ENCODE results near the gene ARHGAP6.
"Not testable (repeated sequence)": the region's sequence is repeated elsewhere in the genome, so short reads cannot be mapped to it uniquely, and the experiment has no call there.

Gene ARHGAP6

GRCh38 chrX:11293113-11293512 lies 372.6 kb downstream of the ARHGAP6 start, which contains the start of gene AMELX:
Gene AMELX (plus strand): TSS chrX:11293413. CDS start chrX:11294789, 1,376 bp downstream.
- DNase-seq (ENCODE audit: low read depth in 2 of 2): no peak

DNA sequence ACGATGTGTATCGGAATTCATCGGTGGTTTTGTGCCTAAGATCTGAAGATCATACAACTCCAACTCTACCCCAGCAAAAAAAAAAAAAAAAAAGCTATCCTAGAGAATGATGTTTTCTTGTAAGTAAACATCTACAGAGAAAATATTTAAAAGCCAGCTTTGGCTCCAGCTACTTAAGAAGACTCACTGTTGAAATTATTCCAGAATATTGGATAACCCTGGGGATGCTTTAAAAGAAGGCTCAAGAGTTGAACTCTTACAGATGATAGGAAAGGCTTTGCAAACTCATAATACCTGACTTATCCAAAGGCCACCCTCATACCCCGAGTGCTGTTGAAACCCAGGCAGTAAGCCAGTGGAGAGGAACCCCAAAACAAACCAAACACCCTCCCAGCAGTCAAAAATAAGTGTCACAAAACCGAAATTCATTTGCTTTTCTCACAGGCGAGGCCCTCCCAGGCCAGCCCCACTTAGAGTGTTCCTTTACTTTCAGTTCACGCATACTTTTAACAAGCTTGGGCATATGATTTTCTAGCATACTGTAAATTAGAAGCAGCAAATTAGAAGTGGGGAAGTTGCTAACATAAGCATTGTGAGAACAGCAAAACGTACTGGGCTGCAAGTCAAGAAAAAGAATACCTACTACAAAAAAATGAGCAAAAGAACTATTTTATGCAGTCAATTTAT lies 375.2 kb downstream of the ARHGAP6 start:
- no peak for DNase-seq (ENCODE audit: low read depth in 2 of 2)

DNA sequence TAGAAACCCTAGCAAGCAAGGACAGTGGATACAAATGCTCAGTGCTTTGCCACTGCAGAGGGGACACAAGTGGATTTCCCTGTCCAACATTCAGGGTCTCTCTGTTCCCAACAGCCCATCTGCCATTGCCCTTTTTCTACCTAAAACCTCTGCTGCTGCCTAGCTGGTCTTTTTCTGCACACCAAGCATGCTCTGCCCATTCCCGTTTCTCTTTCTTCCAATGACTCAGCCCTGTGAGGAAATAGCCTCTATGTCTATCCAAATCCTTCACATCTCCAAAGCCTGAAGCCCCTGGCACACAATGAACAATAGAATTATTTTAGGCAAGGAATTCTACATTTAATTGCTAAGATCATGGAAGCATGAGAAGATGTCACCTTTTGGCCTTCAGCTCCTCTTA lies 378.2 kb downstream of the ARHGAP6 start:
- no peak for DNase-seq (ENCODE audit: low read depth in 2 of 2)

DNA sequence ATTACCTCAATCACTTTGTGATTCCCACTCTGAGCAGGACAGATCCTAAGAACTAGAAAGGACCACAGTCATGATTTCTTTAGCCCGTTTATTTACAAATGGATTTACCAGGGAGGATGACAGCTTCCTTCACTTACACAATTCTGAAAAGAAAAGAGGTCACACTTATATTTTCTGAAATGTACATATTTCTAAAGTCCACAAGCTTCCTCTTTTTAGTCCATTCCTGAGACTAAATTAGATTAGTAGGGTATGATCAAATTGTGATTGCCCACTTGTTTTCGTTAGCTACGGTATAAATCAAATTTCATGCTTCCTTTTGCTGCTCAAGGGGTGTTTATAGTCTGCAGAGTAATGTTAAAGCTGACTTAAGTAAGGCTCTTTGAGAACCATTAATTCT lies 380.1 kb downstream of the ARHGAP6 start:
- DNase-seq (ENCODE audit: low read depth in 2 of 2): no peak

DNA sequence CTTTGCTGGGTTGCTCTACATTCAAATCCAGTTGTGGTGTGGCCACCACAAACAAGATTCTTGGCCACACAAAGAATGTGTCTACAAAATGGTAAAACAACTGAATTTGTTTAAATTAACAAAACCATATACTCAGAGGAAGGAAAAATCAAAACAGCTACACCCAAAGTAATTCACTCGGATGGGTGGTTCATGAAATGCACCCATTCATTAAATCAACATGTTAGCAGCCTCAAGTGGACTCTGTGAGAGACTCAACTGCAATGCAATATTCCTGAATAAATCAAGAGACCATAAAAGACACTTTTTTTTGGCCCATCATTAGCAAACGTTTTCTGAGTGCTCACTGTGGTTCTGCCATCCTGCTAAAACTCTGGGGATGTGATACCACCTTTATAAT lies 383.7 kb downstream of the ARHGAP6 start:
- no peak for DNase-seq (ENCODE audit: low read depth in 2 of 2)

DNA sequence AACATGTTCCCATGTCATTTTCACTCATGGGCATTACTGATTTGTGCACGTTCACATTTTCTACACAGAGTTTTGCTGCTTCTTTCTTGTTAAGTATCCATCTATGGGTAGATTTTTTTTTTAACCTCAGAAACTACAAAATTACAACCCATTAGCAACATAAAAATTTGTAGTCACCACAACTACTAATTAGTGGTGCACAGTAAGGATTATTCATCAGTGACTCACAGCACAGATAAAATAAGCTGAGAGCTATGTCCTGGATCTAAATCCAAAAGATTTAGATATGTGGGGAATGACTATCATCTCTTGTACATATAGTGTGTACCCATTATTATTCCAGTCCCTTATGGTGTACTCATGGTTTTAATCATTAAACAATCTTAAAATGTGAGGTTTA lies 392.2 kb downstream of the ARHGAP6 start:
- DNase-seq (ENCODE audit: low read depth in 2 of 2): peak; percentile 32 to 35

DNA sequence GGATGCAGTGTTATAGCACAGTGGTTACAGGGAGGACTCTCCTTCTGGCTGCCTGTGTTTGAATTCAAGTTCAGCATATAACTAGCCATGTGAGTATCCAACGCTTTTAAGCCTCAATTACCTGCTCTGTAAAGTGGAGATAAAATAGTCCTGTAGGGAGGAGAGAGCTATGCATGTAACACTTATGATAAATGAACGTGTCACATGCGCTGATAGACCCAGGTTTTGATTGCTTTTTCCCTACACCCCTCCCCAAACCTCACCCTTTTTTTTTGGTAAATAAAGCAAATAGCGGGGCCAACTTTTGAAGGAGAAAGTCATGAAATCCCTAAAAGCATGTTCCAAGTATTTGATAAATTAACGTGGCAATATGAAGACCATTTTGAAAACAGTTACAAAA lies 392.9 kb downstream of the ARHGAP6 start:
- no peak for DNase-seq (ENCODE audit: low read depth in 2 of 2)

GRCh38 chrX:11272290-11272689 lies 393.4 kb downstream of the ARHGAP6 start:
- no peak for DNase-seq (ENCODE audit: low read depth in 2 of 2)

DNA sequence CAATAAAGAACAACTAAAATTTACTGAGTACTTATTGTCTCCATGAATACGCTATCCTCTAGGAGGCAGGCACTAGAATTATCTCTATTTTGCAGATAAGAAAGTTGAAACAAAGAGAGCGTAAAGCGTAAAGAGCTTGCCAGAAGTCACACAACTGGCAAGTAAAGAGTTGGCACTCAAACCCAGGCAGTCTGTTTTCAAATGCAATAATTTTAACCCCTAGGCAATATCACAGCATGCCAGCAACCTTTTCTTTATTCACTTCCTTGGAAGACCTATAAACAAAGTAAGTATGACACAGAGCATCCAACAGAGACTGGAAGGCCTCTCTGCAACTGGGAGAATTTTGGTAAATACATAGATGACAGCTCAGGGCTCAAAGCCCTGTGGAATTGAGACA lies 395.7 kb downstream of the ARHGAP6 start:
- no peak for DNase-seq (ENCODE audit: low read depth in 2 of 2)

DNA sequence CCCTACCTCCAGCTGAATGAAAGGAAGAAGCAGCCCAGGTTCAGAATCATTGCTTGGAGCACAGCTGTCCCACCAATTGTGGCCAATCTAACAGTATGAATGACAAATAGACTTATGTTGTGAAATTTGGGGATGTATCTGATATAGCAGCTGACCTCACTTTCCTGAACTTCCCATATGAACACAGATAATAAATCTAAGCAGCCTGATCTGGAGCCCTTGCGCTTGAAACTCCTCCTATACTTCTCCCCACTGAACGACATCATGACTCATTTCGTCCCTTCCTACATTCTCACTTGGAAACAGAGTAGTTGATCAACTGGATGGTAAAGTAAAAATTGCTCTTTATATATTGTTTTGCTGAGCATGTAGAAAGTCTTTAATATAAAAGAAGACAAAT lies 396.7 kb downstream of the ARHGAP6 start:
- no peak for DNase-seq (ENCODE audit: low read depth in 2 of 2)

- no peak for DNase-seq (ENCODE audit: low read depth in 2 of 2)
Measured at GRCh38 chrX:11267425-11267824, 398.3 kb downstream of the ARHGAP6 start.

DNA sequence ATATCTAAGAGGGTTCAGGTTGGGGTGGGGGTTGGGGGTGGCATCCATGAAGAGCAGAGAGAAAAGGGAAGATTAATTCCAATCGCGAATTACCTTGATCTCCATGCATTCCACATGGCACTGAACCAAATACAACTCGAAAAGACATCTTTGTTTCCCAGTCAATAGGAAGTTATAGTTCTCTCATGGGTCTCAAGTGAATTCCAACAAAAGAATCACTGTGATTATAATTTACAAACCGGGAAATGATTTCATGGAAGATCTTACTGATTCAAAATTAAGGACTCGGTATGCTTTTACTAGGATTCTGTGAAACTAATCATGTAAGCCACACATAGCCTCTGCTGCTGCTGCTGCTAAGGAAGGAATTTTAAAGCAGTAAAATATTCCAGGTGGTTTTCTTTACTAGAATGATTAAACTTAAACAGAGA lies 399.1 kb downstream of the ARHGAP6 start:
- DNase-seq (ENCODE audit: low read depth in 2 of 2): no peak

GRCh38 chrX:11265352-11265751 lies 400.4 kb downstream of the ARHGAP6 start:
- no peak for DNase-seq (ENCODE audit: low read depth in 2 of 2)

DNA sequence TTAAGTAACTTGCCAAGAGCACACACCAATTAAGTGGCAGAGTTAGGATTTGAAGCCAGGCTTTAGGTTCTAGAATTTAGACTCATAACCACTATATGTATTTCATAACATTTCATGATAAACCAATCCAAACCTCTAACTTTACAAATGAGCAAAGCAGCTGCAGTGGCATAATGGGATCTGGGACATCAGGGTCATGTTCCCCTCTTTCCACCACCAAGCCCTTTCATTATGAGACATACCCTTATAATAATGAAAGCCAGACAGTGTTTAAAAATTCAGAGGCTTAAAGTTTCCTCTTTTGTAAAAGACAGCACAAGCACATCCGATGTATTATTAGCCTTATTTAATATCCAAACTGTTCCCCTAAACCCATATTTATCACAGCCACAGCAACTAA lies 400.8 kb downstream of the ARHGAP6 start:
- no peak for DNase-seq (ENCODE audit: low read depth in 2 of 2)

DNA sequence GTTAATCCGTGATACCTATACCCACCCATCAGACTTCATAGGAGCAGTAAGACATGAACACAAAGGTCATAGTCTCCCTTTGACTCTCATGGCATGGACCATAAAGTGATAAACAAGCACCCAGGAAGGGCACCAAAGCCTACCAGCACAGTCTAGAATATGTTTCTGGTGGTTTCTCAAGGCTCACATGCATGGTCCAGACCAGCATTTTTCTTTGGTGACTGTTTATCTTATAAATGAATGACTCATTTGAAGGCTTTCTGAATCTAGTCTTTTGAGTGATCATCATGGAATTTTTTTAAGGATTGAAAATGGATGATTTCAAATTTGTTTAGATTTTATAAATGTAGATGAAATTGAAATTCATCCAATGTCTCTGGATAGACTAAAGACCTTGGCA lies 404.5 kb downstream of the ARHGAP6 start:
- no peak for DNase-seq (ENCODE audit: low read depth in 2 of 2)

DNA sequence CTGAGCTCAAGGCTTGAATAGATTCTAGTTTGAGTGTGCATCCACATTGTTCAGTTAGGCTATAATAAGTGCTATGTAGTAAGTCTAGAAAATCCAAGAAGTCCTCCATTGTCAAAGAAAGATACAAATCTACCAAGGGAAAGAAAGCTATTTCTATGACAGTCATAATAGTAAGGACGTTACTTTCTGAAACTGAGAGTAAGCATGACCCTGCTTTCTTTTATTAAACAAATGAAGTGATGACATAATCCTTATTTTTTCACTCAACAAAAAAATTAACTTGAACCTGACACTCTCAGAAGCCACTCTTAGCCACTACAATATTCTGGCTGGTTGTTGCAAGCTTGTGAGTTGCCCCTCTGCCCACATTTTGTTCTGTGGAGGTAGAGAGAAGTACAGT lies 406.3 kb downstream of the ARHGAP6 start:
- DNase-seq (ENCODE audit: low read depth in 2 of 2): no peak

DNA sequence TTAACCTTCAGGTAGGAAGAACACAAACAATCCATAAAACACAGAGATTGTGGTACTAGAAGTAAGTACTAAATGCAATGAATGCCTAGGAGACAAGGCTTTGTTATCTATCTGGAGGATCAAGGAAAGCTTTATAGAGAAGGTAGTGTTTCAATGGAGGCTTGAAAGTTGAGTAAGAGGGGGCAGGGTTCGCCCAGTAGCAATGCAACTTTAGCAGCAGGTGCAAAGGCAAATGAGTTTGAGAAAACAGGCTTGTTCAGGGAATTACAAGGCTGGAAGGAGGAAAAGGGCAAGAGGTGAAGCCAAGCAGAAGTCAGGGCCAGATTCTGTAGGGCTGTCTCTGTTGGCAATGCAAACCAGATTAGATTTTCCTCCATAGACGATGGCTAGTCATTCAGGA lies 408.0 kb downstream of the ARHGAP6 start:
- no peak for DNase-seq (ENCODE audit: low read depth in 2 of 2)

DNA sequence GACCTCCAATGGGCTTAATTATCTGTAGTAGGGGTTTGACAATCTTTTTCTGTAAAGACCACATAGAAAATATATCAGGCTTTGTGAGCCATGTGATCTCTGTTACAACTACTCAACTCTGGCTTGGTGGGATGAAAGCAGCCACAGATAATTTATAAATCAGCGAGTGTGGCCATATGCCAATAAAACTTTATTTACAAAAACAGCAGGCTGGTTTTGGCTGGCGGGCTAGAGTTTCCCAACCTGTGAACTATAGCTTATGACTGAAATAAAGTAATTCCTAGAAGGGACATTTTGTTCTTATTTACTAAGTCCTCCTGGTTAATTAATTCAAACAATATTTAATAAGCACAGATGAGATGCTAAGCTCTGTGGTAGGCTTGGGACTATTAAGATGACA lies 408.4 kb downstream of the ARHGAP6 start:
- DNase-seq (ENCODE audit: low read depth in 2 of 2): no peak

GRCh38 chrX:11254417-11255109 lies 411.2 kb downstream of the ARHGAP6 start:
- DNase-seq (ENCODE audit: low read depth in 2 of 2): no peak

DNA sequence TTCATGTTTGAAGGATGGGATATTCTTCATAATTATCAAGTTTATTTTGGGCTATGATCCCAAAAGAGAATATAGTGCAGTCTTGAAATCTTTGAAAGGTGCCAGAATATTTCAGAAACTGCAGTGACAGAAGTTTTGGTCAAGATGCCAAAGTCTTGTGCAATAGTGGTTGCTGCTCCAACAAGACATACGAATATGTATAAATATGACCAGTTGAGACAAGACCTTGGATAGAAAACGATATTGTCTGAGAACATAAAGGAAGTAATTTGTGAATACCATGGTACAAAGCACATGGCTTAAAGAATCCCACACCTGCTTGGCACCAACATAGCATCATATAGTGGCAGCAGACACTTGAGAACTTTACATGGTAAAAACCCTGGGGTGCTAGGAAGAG lies 421.1 kb downstream of the ARHGAP6 start:
- DNase-seq (ENCODE audit: low read depth in 2 of 2): no peak

- no peak for DNase-seq (ENCODE audit: low read depth in 2 of 2)
Measured at GRCh38 chrX:11242704-11243103, 423.0 kb downstream of the ARHGAP6 start.

- no peak for DNase-seq (ENCODE audit: low read depth in 2 of 2)
Measured at GRCh38 chrX:11241720-11242119, 424.0 kb downstream of the ARHGAP6 start.

DNA sequence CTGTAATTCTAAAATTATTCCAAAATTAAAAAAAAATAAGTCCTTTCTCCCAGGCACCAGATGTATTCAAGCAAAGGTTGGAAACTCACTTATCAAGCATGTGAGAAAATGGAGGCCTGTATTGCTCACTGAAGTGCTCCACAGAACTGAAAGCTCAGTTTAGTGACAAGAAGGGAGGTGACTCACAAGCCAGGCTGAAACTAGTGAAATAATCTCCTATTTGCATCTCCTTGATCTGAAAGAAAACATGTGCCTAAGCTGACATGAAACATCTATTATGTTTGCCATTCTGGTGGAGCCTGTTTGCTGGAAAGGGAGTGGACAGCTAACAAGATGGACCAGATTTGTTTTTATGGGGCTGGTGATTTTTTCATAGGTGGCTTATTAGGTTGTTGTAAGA lies 426.5 kb downstream of the ARHGAP6 start:
- peak; percentile 6 to 7 for DNase-seq (ENCODE audit: low read depth in 2 of 2)

- DNase-seq (ENCODE audit: low read depth in 2 of 2): not testable (repeated sequence)
Measured at GRCh38 chrX:11235377-11235776, 430.3 kb downstream of the ARHGAP6 start.
